Peyer's patch (tissue), 4 donors: ENCODE measurements around the gene TGFB2.

Experiments
- POLR2A ChIP-seq, 2 donors: fragments of 450-650 bp; IDR thresholded peaks; one replicate each; pipeline ENCODE4 v1.5.1; 2017; ENCODE audit warnings: antibody characterized with exemption in 2 of 2, mild to moderate bottlenecking in 2 of 2, moderate library complexity in 2 of 2
- TF ChIP-seq, protein P1 (sequence below), 6 experiments: fragments of 450-650 bp in 4 of 6; fragments of 200-600 bp in 2 of 6; sonication (generic) in 1 of 6; IDR thresholded peaks; one replicate each; pipeline ENCODE4 v1.5.1; 2017 to 2019; ENCODE audit warnings: antibody characterized with exemption in 6 of 6, mild to moderate bottlenecking in 3 of 6, moderate library complexity in 1 of 6

DNA sequence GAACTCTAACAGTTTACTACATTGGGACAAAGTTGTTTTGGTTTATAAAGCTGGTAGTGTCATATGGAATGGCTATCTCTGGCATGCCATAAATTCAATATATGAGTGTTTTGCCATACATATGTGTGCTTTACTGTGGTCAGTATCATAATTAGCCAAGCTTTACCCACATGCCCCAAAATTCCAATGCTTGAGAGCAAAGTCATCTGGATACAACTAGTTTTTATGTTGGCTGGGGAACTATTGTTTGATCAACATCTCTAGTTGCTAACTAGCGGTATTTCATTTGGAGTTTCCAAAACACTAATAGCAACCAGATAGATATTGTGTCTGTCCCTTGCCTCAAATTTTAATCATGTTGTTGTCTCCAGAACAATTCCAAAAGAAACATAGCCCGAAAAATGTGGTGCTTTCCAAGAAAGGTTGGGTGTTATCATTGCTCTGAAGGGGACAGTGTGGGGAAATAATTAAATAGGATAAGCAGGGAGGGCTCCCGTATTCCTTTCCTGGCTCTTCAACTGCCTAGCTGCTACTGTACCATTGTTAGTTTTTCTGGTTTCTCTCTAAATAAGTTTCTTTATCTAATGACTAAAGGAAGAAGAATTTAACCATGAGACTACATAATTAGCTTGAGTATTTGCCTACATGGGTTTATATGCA, 136.1 kb downstream of the TGFB2 start:
- no peak for TF ChIP-seq POLR2A (IDR thresholded peaks at IDR 0.05)
- TF ChIP-seq, protein P1, sequence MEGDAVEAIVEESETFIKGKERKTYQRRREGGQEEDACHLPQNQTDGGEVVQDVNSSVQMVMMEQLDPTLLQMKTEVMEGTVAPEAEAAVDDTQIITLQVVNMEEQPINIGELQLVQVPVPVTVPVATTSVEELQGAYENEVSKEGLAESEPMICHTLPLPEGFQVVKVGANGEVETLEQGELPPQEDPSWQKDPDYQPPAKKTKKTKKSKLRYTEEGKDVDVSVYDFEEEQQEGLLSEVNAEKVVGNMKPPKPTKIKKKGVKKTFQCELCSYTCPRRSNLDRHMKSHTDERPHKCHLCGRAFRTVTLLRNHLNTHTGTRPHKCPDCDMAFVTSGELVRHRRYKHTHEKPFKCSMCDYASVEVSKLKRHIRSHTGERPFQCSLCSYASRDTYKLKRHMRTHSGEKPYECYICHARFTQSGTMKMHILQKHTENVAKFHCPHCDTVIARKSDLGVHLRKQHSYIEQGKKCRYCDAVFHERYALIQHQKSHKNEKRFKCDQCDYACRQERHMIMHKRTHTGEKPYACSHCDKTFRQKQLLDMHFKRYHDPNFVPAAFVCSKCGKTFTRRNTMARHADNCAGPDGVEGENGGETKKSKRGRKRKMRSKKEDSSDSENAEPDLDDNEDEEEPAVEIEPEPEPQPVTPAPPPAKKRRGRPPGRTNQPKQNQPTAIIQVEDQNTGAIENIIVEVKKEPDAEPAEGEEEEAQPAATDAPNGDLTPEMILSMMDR (IDR thresholded peaks at IDR 0.05), result no peak
